GM12801 (cell line): ENCODE data around the gene RABEP1.

Experiments
- TF ChIP-seq, protein P1 (sequence below): IDR thresholded peaks from one replicate; pipeline ENCODE4 v1.5.1; 2011; ENCODE audit warnings: control low read depth; ENCODE audit not compliant: insufficient read length; ENCODE audit errors: extremely low read depth

Gene RABEP1

DNA sequence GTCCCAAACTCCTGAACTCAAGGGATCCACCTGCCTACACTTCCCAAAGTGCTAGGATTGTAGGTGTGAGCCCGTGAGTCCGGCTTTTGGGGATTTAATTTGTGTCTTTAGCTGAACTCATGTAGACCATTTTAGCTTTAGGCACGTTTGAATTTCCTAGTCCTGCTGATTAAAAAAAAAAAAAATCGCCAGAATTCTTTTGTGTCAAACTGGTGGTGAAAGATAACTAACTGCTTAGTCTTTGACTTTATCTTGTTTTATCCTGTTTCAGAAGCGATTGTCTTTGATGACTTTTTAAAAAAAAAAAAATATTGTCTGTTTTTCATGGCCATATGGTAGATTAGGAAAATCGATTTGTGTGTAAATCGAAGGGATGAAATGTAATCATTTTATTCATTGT, 2.6 kb downstream of the RABEP1 start:
- TF ChIP-seq, protein P1, sequence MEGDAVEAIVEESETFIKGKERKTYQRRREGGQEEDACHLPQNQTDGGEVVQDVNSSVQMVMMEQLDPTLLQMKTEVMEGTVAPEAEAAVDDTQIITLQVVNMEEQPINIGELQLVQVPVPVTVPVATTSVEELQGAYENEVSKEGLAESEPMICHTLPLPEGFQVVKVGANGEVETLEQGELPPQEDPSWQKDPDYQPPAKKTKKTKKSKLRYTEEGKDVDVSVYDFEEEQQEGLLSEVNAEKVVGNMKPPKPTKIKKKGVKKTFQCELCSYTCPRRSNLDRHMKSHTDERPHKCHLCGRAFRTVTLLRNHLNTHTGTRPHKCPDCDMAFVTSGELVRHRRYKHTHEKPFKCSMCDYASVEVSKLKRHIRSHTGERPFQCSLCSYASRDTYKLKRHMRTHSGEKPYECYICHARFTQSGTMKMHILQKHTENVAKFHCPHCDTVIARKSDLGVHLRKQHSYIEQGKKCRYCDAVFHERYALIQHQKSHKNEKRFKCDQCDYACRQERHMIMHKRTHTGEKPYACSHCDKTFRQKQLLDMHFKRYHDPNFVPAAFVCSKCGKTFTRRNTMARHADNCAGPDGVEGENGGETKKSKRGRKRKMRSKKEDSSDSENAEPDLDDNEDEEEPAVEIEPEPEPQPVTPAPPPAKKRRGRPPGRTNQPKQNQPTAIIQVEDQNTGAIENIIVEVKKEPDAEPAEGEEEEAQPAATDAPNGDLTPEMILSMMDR, result no peak

DNA sequence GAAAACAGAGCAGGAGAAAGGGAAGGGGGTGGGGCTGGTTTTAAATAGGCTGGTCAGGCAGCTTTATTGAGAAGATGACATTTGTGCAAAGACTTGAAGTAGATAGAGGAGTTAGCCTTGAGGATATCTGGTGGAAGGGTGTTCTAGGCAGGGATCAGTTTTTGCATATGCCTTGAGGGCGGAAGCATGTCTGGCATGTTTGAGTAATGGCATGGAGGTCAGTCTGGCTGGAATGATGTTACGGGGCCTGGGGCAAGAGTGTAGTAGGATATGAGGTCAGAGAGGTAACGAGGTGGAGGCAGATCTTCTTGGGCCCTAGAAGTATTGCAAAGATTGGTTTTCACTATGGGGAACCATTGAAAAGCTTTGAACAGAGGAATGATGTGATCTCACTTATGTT, 4.8 kb downstream of the RABEP1 start:
- TF ChIP-seq, protein P1, result no peak

DNA sequence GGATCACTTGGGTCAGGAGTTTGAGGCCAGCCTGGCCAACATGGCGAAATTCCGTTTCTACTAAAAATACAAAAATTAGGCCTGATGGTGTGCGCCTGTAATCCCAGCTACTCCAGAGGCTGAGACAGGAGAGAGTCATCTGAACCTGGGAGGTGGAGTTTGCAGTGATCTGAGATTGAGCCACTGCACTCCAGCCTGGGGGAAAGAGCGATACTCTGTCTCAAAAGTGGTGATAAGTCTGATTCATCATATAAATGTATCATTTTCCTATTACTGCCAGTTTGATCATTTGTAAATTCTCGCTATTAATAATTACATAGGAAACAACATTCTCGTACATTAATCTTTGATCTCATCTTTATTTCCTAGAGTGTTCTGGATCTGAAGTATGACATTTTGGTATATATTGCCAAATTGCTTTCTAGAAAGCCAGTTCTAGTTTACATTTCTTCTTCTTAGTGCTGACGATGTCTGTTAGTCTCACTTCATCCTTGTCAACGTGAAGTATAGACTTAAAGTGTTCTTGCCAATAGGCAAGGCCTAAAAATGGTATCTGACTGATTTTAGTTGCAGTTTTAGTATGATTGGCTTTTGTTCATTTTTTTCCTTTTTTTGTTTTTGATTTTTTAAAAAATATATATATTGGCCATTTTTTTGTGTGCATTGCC, 9.7 kb downstream of the RABEP1 start:
- TF ChIP-seq, protein P1, result no peak

DNA sequence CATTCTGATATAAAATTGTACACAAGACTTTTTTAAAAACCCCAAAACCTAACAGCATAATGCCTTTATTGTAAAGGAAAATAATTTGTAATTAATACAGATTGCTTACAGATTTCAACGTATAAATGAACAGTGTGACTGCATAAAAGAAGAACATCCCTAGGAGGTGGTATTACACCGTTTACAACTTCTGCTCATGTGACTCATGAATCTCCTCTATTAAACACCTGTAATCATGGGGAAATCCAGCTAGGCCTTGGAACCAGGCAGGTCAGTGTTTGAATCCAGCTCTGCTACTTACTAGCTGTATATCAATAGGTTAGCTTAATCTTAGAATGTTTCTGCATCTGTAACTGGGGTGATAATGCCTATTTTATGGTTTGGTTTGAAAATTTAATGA, 15.2 kb downstream of the RABEP1 start:
- TF ChIP-seq, protein P1, result no peak

DNA sequence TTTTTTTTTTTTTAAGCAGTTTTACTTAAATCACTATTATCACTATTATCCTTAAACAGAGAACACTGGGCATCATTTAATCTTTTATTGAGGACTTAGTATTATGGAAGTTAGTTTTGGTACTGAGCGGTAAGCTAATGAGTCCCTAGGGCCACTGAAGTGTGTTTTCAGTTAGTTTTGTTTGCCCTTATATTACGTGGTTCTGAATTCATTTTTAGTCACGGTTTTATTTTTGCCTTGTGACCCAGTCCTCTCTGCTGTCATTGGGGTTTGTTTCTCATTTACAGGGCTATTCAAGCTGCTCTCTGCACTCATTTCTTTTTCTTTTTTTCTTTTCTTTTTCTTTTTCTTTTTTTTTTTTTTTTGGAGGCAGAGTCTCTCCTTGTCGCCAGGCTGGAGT, 17.3 kb downstream of the RABEP1 start:
- TF ChIP-seq, protein P1, result no peak

DNA sequence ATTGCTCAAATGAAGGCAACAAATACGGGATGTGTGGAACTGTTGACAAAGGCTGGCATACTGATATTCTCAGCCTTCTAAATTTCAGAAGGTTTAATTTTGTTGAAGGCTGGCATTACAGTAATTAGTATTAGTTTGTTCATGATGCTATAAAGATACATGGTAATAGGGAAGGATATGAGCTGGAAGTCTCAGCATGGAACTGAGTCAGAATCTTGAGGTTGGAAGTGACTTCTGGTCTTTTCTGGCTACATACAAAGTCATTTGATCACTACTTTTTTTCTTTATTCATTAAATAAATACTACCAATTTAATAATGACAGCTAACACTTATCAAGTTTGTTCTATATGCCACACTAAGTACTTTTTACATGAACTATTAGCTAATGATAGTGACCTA, 22.6 kb downstream of the RABEP1 start:
- TF ChIP-seq, protein P1, result no peak

DNA sequence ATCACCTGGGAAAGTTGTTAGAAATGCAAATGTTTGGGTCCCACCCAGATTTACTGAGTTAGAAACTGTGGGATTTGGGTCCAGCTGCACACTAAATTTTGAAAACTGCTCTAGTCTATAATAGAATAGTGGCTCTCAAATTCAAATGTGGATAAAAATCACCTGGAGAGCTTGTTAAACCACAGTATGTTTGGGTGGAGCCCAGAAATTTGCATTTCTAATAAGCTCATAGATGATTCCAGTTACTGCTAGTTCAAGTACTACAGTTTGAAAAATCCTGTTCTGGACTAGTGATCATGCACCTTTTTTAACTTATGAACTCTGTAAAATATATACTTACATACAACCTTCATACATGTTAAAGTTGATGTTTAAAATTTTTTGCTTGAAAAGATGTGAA, 27.8 kb downstream of the RABEP1 start:
- TF ChIP-seq, protein P1, result no peak

DNA sequence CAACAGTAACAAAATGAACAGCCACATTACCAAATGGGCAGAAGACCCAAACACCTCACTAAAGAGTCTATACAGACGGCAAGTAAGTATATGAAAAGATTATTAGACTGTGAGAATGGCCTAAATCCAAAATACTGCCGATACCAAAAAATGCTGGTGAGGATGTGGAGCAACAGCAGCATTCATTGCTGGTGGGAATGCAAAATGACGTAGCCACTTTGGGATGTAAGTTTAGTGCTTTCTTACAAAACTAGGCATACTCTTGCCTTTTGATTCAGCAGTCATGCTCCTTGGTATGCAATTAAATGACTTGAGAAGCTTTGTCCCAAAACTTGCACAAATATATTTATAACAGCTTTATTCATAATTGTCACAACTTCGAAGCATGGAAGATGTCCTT, 43.8 kb downstream of the RABEP1 start:
- TF ChIP-seq, protein P1, result no peak
